Measurements from ENCODE around the gene CELSR2. TPM values are rescaled to one million over a fixed set of nuclear protein-coding genes. Genes with fewer than 3 reads are reported as not detected.
A peak's percentile ranks its signal among the peaks of the same experiment; 100 is the strongest.
"Not testable (repeated sequence)": the region's sequence is repeated elsewhere in the genome, so short reads cannot be mapped to it uniquely, and the experiment has no call there.

The CELSR2 gene
- total RNA-seq, 2 donors from 2014 or later: 4.2 to 6.1 TPM

DNA sequence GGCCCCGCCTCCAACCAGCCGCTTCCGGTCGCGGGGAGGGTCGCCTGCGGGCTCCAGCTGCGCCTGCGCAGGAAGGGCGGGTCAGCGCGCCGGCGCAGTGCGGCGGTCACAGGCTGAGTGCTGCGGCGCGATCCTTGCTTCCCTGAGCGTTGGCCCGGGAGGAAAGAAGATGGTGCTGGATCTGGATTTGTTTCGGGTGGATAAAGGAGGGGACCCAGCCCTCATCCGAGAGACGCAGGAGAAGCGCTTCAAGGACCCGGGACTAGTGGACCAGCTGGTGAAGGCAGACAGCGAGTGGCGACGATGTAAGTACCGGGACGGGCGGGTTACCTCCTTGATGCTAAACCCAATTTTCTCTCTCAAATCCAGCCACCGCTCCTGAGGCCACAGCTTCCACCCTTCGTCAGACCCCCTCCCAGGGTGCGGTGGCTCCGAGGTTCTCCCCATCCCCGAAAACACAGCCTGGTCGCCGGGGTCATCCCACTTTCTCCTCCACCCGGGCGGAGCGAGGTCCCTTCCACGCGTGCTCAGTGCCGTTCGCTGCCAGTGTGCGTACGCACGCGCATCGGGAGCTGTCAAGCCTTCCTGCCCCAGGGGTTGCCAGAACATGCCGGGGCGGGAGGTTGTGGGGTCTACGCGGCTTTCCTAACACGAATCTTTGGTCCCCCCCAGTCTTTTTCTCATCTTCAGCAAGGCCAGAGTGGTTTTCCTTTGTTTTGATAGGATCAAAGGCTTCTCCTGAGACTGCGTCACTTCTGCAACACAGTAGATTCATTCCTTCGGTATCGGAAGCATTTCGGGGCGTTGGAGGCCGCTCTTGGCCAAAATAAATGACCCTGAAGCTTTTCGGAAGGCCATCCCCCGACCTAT lies 35.3 kb upstream of the CELSR2 start, which contains the start of gene SARS1:
Gene SARS1, plus strand, starts transcription at position 95 of the 870 bp plus-strand sequence. Its CDS starts 75 bp downstream, at position 170.
- intact Hi-C loops (cut with DNase I): no loop called here
- Histone ChIP-seq H3K27ac (peak within 1 kb of the TSS; percentile 84), H3K4me1 (no peaks in the 10 kb centered on the region)

DNA sequence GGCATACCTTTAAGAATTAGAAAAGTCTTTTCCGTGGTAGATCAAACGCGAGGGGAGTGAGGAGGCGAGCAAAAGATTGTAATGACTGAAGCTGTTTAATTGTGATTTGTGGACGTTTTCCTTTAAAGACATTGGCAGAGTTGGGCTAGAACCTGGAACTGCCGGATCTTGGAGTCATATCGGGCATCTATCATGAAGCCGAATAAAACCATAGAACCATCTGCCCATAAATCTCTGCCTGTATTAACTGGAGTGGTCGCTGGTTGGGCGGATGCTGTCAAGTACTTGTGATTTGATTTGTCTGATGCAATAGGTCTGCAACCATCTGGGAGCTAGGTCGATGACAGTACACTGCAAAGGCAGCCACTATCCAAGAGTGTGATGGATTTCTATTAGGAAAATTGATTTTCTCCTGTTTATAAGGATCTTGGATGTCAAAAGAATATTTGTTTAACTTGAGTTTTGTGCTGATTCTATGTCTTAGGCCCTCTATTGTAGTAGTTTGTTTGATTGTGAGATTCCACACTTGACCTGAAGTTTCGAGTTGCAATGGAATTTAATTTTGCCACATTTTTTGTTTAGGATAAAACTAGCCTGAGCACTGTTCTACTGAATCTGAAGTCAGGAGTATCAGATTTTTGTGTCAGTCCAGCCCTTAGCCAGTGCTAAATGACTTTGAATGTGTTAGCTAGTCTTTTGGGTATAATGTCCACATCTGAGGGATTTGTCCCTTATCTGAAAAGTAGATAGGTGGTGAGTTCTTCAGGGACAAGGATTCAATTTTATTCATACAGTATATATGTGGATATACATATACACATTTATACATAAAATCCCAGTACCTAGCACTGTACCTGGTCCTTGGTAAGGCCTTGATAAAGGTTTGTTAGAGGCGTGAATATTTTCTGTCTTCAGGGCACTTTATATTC lies 34.4 kb upstream of the CELSR2 start:
- Histone ChIP-seq H3K9me3 (no peaks in the 10 kb centered on the region), H3K27me3 (no peaks in the 10 kb centered on the region), H3K27ac (peak overlapping the region; percentile 84), H3K36me3 (no peaks in the 10 kb centered on the region), H3K4me1 (no peaks in the 10 kb centered on the region), H3K9ac (ENCODE audit: low read depth in 2 of 2, low read length in 2 of 2) (peak overlapping the region; percentile 91 to 95), H3K4me3 (peak overlapping the region; percentile 67)
- DNase-seq: peak; percentile 66
- TF ChIP-seq, protein P1, sequence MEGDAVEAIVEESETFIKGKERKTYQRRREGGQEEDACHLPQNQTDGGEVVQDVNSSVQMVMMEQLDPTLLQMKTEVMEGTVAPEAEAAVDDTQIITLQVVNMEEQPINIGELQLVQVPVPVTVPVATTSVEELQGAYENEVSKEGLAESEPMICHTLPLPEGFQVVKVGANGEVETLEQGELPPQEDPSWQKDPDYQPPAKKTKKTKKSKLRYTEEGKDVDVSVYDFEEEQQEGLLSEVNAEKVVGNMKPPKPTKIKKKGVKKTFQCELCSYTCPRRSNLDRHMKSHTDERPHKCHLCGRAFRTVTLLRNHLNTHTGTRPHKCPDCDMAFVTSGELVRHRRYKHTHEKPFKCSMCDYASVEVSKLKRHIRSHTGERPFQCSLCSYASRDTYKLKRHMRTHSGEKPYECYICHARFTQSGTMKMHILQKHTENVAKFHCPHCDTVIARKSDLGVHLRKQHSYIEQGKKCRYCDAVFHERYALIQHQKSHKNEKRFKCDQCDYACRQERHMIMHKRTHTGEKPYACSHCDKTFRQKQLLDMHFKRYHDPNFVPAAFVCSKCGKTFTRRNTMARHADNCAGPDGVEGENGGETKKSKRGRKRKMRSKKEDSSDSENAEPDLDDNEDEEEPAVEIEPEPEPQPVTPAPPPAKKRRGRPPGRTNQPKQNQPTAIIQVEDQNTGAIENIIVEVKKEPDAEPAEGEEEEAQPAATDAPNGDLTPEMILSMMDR (IDR thresholded peaks at IDR 0.05): no peak
- intact Hi-C loops (cut with DNase I): no loop called here

More for the DNA sequence above, 35.3 kb upstream of the CELSR2 start, which contains the start of gene SARS1:
- H3K27me3 ChIP-seq: no peaks in the 10 kb centered on the region
- TF ChIP-seq, protein P1 (IDR thresholded peaks at IDR 0.05): no peak
- H3K9ac ChIP-seq (ENCODE audit: low read depth in 2 of 2, low read length in 2 of 2): peak within 1 kb of the TSS; percentile 91 to 95
- no peaks in the 10 kb centered on the region for H3K36me3 ChIP-seq
- peak within 1 kb of the TSS; percentile 67 for H3K4me3 ChIP-seq
- H3K9me3 ChIP-seq: no peaks in the 10 kb centered on the region
- DNase-seq: peak; percentile 90

DNA sequence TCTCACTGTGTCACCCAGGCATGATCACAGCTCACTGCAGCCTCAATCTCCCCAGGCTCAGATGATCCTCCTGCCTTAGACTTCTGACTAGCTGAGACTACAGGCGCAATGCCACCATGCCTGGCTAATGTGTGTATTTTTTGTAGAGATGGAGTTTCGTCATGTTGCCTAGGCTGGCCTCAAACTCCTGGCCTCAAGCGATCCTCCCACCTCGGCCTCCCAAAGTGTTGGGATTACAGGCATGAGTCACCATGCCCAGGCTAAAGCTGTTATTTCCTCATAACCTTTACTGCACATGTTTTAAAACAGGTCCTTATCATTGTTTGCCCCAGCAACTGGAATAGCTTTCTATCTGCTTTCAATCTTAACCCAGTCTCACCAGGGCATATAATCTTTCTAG lies 32.7 kb upstream of the CELSR2 start:
- no peak for DNase-seq
- Histone ChIP-seq H3K27ac (no peak overlapping the region), H3K4me3 (no peak overlapping the region), H3K27me3 (no peaks in the 10 kb centered on the region), H3K4me1 (no peaks in the 10 kb centered on the region), H3K36me3 (no peaks in the 10 kb centered on the region), H3K9me3 (no peaks in the 10 kb centered on the region), H3K9ac (ENCODE audit: low read depth in 2 of 2, low read length in 2 of 2) (no peak overlapping the region)
- TF ChIP-seq, protein P1 (IDR thresholded peaks at IDR 0.05): no peak
- intact Hi-C loops (cut with DNase I): no loop called here

DNA sequence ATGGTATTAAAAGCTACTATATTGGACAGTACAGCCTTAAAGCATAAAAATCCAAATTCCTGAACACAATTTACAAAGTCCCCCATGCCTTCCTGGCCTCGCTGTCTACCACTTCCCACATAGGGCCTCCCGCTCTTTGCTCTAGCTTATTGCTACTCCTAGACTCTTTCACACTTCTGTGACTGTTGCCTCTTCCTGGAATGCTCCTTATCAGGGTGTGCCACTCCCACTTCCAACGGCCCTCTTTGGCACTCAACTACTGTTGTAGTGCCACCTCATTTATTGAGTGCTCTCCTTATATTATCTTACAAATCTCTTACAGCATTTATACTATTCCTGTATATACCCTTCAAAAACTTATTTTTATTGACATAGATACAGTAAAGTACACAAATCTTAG lies 30.8 kb upstream of the CELSR2 start:
- no peaks in the 10 kb centered on the region for H3K9me3 ChIP-seq
- H3K36me3 ChIP-seq: no peaks in the 10 kb centered on the region
- H3K27ac ChIP-seq: peak overlapping the region; percentile 39
- TF ChIP-seq, protein P1 (IDR thresholded peaks at IDR 0.05): no peak
- no peak overlapping the region for H3K4me3 ChIP-seq
- H3K27me3 ChIP-seq: no peaks in the 10 kb centered on the region
- DNase-seq: peak; percentile 86
- H3K4me1 ChIP-seq: no peaks in the 10 kb centered on the region
- peak overlapping the region in 1 of 2 donors; percentile 34 for H3K9ac ChIP-seq (ENCODE audit: low read depth in 2 of 2, low read length in 2 of 2)
- intact Hi-C loops (cut with DNase I): no loop called here

DNA sequence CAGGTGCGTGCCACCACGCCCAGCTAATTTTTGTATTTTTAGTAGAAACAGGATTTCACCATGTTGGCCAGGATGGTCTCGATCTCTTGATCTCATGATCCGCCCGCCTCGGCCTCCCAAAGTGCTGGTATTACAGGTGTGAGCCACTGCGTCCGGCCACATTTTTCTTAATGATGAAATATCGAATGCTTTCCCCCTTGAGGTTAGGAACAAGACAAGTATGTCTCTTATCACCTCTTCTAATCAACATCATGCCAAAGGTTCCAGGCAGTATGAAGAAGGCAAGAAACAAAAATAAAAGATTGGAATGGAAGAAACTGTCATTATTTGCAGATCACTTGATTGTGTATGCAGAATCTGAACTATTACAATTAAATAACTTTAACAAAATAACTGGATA lies 28.1 kb upstream of the CELSR2 start:
- H3K27ac ChIP-seq; H3K9ac ChIP-seq (ENCODE audit: low read depth in 2 of 2, low read length in 2 of 2); H3K4me1 ChIP-seq; DNase-seq; H3K27me3 ChIP-seq; H3K4me3 ChIP-seq; H3K36me3 ChIP-seq; intact Hi-C loops (cut with DNase I); H3K9me3 ChIP-seq: not testable (repeated sequence)

All from colonic mucosa (tissue), 4 donors.